HepG2 (cell line): ENCODE data around the gene TNS4. TPM values are rescaled to one million over a fixed set of nuclear protein-coding genes. Genes with fewer than 3 reads are reported as not detected.

ENCODE experiments used
- ATAC-seq: fragments of 200-7000 bp; cut with Tn5 transposase; 3 replicates; pipeline ENCODE4 v1.9.1; 2020; ENCODE audit warnings: mild to moderate bottlenecking, moderate library complexity
- BruUV-seq: library from RNA; stranded (reverse); fragments of 400-500 nt; replicated peaks from 2 replicates; lab custom pipeline; 2021; lab: Mats Ljungman, UMichigan
- CTCF ChIA-PET: fragments of 300-600 bp; formaldehyde crosslinking; extraction: SDS; loops from one replicate; lab custom pipeline; 2021; ENCODE audit warnings: low total read pairs, inconsistent platforms, low intra/inter-chr PET ratio; lab: Yijun Ruan, JAX
- POLR2A ChIA-PET: fragments of 350-600 bp; sonication (Branson Sonifier 250); formaldehyde crosslinking; loops from one replicate; lab custom pipeline; 2020; ENCODE audit warnings: antibody characterized with exemption, inconsistent platforms; lab: Yijun Ruan, JAX
- DNase-seq: peaks from one replicate; pipeline ENCODE4 v3.0.0-alpha.2; 2015; ENCODE audit warnings: low spot score
- FAIRE-seq: peaks from 3 replicates; lab custom pipeline; 2011; peaks lifted over from hg19 to GRCh38; lab: Jason Lieb, UNC
- H2AFZ ChIP-seq: one replicate; pipeline ENCODE4 v1.6.1; 2011; ENCODE audit warnings: low read length, inconsistent platforms
- H3K27ac ChIP-seq: fragments of 300-600 bp; 3 replicates; pipeline ENCODE4 v1.8.0; 2011; ENCODE audit warnings: mixed run types, mild to moderate bottlenecking, mixed read lengths, low read length, inconsistent platforms; ENCODE audit not compliant: insufficient read depth; ENCODE audit errors: extremely low read length
- H3K27me3 ChIP-seq, 2 experiments: fragments of 200-600 bp in 1 of 2; 2 replicates in 1 of 2; 3 replicates in 1 of 2; pipeline versions ENCODE4 v1.6.0 to v1.8.0; 2011; ENCODE audit warnings: low read length in 2 of 2, mild to moderate bottlenecking in 2 of 2, moderate library complexity in 2 of 2, inconsistent platforms in 1 of 2; ENCODE audit not compliant: insufficient read depth in 2 of 2, control insufficient read depth in 1 of 2
- H3K36me3 ChIP-seq, 2 experiments: fragments of 200-600 bp in 1 of 2; replicated peaks in 1 of 2; 2 replicates in 1 of 2; 3 replicates in 1 of 2; pipeline versions ENCODE4 v1.5.1 to v1.8.0; 2011; ENCODE audit warnings: low read length in 2 of 2, inconsistent platforms in 1 of 2; ENCODE audit not compliant: insufficient read depth in 2 of 2, control insufficient read depth in 1 of 2
- H3K4me1 ChIP-seq: 2 replicates; pipeline ENCODE4 v1.5.1; 2012; ENCODE audit warnings: low read length, inconsistent platforms; ENCODE audit not compliant: insufficient read depth
- H3K4me2 ChIP-seq: 2 replicates; pipeline ENCODE4 v1.6.0; 2011; ENCODE audit warnings: low read depth, low read length, inconsistent platforms
- H3K4me3 ChIP-seq, 3 experiments: fragments of 200-600 bp in 1 of 3; sonication (generic), shearing (Covaris generic) in 1 of 3; replicated peaks in 1 of 3; 2 replicates each; pipeline ENCODE4 v1.5.1; 2011 to 2016; ENCODE audit warnings: low read length in 3 of 3, inconsistent platforms in 2 of 3, low read depth in 2 of 3, mild to moderate bottlenecking in 2 of 3, control low read depth in 1 of 3, mixed read lengths in 1 of 3; ENCODE audit not compliant: insufficient read depth in 1 of 3
- H3K79me2 ChIP-seq: one replicate; pipeline ENCODE4 v1.6.1; 2011; ENCODE audit warnings: low read length, inconsistent platforms; ENCODE audit not compliant: insufficient read depth
- H3K9ac ChIP-seq: 2 replicates; pipeline ENCODE4 v1.6.0; 2011; ENCODE audit warnings: mild to moderate bottlenecking, low read depth, low read length, inconsistent platforms; ENCODE audit not compliant: insufficient read depth
- H3K9me3 ChIP-seq: 2 replicates; pipeline ENCODE4 v1.5.1; 2012; ENCODE audit warnings: mild to moderate bottlenecking, low read length
- H4K20me1 ChIP-seq: 2 replicates; pipeline ENCODE4 v1.6.0; 2011; ENCODE audit warnings: inconsistent platforms, mild to moderate bottlenecking, low read length, moderate library complexity; ENCODE audit not compliant: insufficient read depth
- BCL6 ChIP-seq: IDR thresholded peaks from 2 replicates; pipeline ENCODE4 v1.6.1; 2016; ENCODE audit warnings: missing genetic modification reagents, missing compliant biosample characterization
- CHCHD3 ChIP-seq: sonication (generic); formaldehyde crosslinking; IDR thresholded peaks from 2 replicates; pipeline ENCODE4 v1.8.0; 2022; ENCODE audit warnings: mild to moderate bottlenecking, missing genetic modification reagents, moderate library complexity
- POLR2AphosphoS5 ChIP-seq: IDR thresholded peaks from 2 replicates; pipeline ENCODE4 v1.6.1; 2012; ENCODE audit warnings: low read depth, low read length
- RFX1 ChIP-seq: fragments of 450-650 bp; IDR thresholded peaks from 2 replicates; pipeline ENCODE4 v1.6.1; 2017
- SCMH1 ChIP-seq: sonication (generic); formaldehyde crosslinking; IDR thresholded peaks from 2 replicates; pipeline ENCODE4 v1.9.0; 2021; ENCODE audit warnings: missing genetic modification reagents, mild to moderate bottlenecking, borderline replicate concordance
- TP53 ChIP-seq: sonication (generic); formaldehyde crosslinking; conservative IDR thresholded peaks from 2 replicates; pipeline ENCODE4 v1.4.0; 2020; ENCODE audit warnings: missing genetic modification reagents
- ZFX ChIP-seq: sonication (generic); formaldehyde crosslinking; IDR thresholded peaks from 2 replicates; pipeline ENCODE4 v1.4.0; 2020; ENCODE audit warnings: mild to moderate bottlenecking, low read depth, missing genetic modification reagents, moderate library complexity
- ZNF138 ChIP-seq: sonication (generic); formaldehyde crosslinking; IDR thresholded peaks from 2 replicates; pipeline ENCODE4 v1.5.0; 2020; ENCODE audit warnings: mild to moderate bottlenecking, low read depth, missing genetic modification reagents
- ZNF263 ChIP-seq: sonication (generic); formaldehyde crosslinking; IDR thresholded peaks from 2 replicates; pipeline ENCODE4 v1.4.0; 2020; ENCODE audit warnings: missing genetic modification reagents
- ZNF468 ChIP-seq: sonication (generic); formaldehyde crosslinking; IDR thresholded peaks from 2 replicates; pipeline ENCODE4 v1.8.0; 2022; ENCODE audit warnings: mild to moderate bottlenecking, moderate library complexity, missing genetic modification reagents
- ZNF891 ChIP-seq: sonication (generic); formaldehyde crosslinking; IDR thresholded peaks from 2 replicates; pipeline ENCODE4 v1.5.0; 2020; ENCODE audit warnings: mild to moderate bottlenecking, missing genetic modification reagents
- WGBS: methylation state at CpG from one replicate; pipeline ENCODE4 v1.1.6; 2017; ENCODE audit warnings: low lambda C conversion rate; 5-methylcytosine and 5-hydroxymethylcytosine counted together
- in situ Hi-C: cut with HindIII; loops from 2 replicates; pipeline ENCODE4 v1.10.0; 2017; ENCODE audit warnings: low pct_unique_long_range_greater_than_20kb; ENCODE audit not compliant: extremely low pct_ligation_motif_present
- intact Hi-C: fragments of 100-400 bp; cut with micrococcal nuclease; formaldehyde crosslinking; loops from one replicate; pipeline ENCODE4 v1.10.0; 2022; ENCODE audit not compliant: unreplicated experiment
- polyA plus RNA-seq, 8 experiments: library from polyadenylated mRNA; depleted of rRNA in 3 of 8; stranded (reverse) in 7 of 8; unstranded in 1 of 8; fragments of >200 nt; fragmentation: Illumina TruSeq in 4 of 8; extraction: Trizol in 4 of 8; gene quantifications; 2 replicates each; pipeline versions ENCODE4 v1.2.1 to v1.2.3, GENCODE V29; 2011 to 2016; ENCODE audit warnings: low read depth in 4 of 8, missing spikeins in 1 of 8, mixed read lengths in 1 of 8; ENCODE audit not compliant: insufficient read depth in 1 of 8
- total RNA-seq, 5 experiments: library from RNA; depleted of rRNA; stranded (reverse); fragments of >200 nt; fragmentation: Illumina TruSeq; extraction: Trizol; gene quantifications; 2 replicates each; pipeline ENCODE4 v1.2.3, GENCODE V29; 2016; ENCODE audit warnings: low read depth in 1 of 5
- TF ChIP-seq, protein P1 (sequence below): sonication (generic); formaldehyde crosslinking; IDR thresholded peaks from 2 replicates; pipeline ENCODE4 v1.4.0; 2020; ENCODE audit warnings: mild to moderate bottlenecking, missing genetic modification reagents

The TNS4 gene
- total and polyA plus RNA-seq, 2 of the 13 experiments (the other 11 are each of a cell fraction or from before 2014, with no cell fraction given) = 0.58 to 2.1 TPM

DNA sequence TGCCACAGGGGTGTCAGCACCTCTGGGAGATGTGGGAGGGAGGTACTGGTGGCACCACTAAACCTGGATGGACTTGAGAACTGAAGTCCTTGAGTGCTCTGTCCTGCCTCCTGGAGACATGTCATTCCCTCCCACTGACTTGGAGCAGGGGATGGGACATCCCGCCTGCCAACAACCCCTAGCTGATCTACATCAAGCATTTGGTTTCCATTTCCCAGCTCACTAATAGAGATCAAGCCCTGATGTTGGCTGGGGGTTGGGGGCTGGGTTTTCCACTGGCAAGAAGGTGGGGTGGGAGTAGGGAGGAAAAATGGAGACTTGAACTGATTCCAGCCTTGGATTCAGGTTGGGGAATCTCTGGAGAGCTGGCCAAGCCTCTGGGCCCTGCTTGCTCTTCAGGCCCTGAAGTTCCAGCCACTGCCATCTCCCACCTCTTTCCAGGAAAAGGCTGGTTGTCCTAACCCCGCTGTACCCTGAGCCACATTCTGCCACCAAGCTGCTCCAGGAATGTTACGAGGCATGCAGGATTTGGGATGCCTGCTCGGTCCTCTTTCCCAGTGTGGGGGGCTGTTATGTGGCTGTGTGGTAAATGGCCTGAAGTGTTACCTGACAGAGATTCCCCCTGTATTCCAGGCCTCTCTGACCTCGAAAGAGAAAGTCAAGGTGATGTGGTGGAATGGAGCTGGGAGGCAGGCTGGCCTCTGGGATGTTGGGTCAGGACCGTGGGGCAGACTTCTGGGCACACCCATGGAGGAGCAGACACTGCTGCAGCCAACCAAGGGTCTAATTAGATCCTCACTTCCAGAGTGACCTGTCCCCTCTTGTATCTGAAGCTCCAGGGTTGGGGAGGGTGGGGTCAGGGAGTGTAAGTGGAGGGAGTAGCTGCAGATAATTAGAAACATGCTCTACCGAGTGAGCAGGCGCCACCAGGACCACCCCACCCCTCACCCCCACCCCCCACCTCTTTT lies 41.5 kb downstream of the TNS4 start:
- ChIA-PET POLR2A (interaction anchor here (0.9 to 1.3 kb wide), 2 partner anchors 11 to 100 kb away, joined by 3 read pairs; no protein-coding TSS in a partner anchor), CTCF (no interaction called here)
- in situ Hi-C loops = no loop called here
- H3K79me2 ChIP-seq = no peaks in the 10 kb centered on the region
- H3K4me3 ChIP-seq = no peak overlapping the region
- peaks cover 3 to 11% of the 10 kb centered on the region in 2 experiments for H3K27me3 ChIP-seq
- H4K20me1 ChIP-seq = no peaks in the 10 kb centered on the region
- H3K9ac ChIP-seq = no peak overlapping the region; the same call in 1 of the 2 replicates
- no peak for TF ChIP-seq RFX1
- peak; percentile 24; the same call in 1 of the 2 replicates for TF ChIP-seq ZFX
- TF ChIP-seq BCL6 (CRISPR knock-in tag) = peak; percentile 47; the same call in 1 of the 2 replicates
- no peak overlapping the region for H3K4me2 ChIP-seq
- H2AFZ ChIP-seq = no peak overlapping the region
- BruUV-seq = no TSS peak
- 29% methylated on average over 8 of the region's 8 CpGs for WGBS
- peaks cover 52% of the 10 kb centered on the region for H3K4me1 ChIP-seq
- no peak overlapping the region for H3K27ac ChIP-seq
- no peaks in the 10 kb centered on the region for H3K9me3 ChIP-seq
- DNase-seq (no peak), FAIRE-seq (no peak), ATAC-seq (no peak)
- intact Hi-C loops = no loop called here
- peaks cover 0 to 4% of the 10 kb centered on the region in 2 experiments; a peak in 2 of 5 replicates for H3K36me3 ChIP-seq

- BruUV-seq = no TSS peak
- Histone ChIP-seq H3K27ac (no peak overlapping the region), H4K20me1 (no peaks in the 10 kb centered on the region), H2AFZ (no peak overlapping the region), H3K4me1 (peaks cover 49% of the 10 kb centered on the region), H3K36me3 (peaks cover 0 to 7% of the 10 kb centered on the region in 2 experiments; a peak in 3 of 5 replicates), H3K4me2 (no peak overlapping the region), H3K4me3 (no peak overlapping the region), H3K79me2 (no peaks in the 10 kb centered on the region), H3K9ac (no peak overlapping the region), H3K9me3 (no peaks in the 10 kb centered on the region), H3K27me3 (peaks cover 2 to 3% of the 10 kb centered on the region in 2 experiments)
- CTCF ChIA-PET = no interaction called here
- FAIRE-seq = peak; percentile 64
- ATAC-seq = no peak
- intact Hi-C loops = no loop called here
- POLR2A ChIA-PET = no interaction called here
- DNase-seq = no peak
- in situ Hi-C loops = no loop called here
- 81% methylated on average over 12 of the region's 12 CpGs for WGBS
- TF ChIP-seq CHCHD3 (CRISPR knock-in tag) (no peak), POLR2AphosphoS5 (no peak), SCMH1 (CRISPR knock-in tag) (no peak), ZNF891 (CRISPR knock-in tag) (no peak), ZNF468 (CRISPR knock-in tag) (no peak), TP53 (CRISPR knock-in tag) (no peak), ZNF138 (CRISPR knock-in tag) (no peak), ZNF263 (CRISPR knock-in tag) (no peak)
- TF ChIP-seq, protein P1, sequence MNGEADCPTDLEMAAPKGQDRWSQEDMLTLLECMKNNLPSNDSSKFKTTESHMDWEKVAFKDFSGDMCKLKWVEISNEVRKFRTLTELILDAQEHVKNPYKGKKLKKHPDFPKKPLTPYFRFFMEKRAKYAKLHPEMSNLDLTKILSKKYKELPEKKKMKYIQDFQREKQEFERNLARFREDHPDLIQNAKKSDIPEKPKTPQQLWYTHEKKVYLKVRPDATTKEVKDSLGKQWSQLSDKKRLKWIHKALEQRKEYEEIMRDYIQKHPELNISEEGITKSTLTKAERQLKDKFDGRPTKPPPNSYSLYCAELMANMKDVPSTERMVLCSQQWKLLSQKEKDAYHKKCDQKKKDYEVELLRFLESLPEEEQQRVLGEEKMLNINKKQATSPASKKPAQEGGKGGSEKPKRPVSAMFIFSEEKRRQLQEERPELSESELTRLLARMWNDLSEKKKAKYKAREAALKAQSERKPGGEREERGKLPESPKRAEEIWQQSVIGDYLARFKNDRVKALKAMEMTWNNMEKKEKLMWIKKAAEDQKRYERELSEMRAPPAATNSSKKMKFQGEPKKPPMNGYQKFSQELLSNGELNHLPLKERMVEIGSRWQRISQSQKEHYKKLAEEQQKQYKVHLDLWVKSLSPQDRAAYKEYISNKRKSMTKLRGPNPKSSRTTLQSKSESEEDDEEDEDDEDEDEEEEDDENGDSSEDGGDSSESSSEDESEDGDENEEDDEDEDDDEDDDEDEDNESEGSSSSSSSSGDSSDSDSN (CRISPR knock-in tag) = no peak
Measured at GRCh38 chr17:40458851-40459482, 42.5 kb downstream of the TNS4 start.
